A673 (cell line): ENCODE results near the gene PTPN18. TPM values are rescaled to one million over a fixed set of nuclear protein-coding genes. Genes with fewer than 3 reads are reported as not detected.

ENCODE experiments used
- Bru-seq: library from RNA; stranded (reverse); fragments of 400-500 nt; gene quantifications from one replicate; lab custom pipeline; 2021; lab: Mats Ljungman, UMichigan
- BruChase-seq, 2 experiments: library from RNA; stranded (reverse); fragments of 400-500 nt; gene quantifications; one replicate each; lab custom pipeline; 2021; lab: Mats Ljungman, UMichigan
- BruUV-seq: library from RNA; stranded (reverse); fragments of 400-500 nt; replicated peaks from 2 replicates; lab custom pipeline; 2021; lab: Mats Ljungman, UMichigan
- CTCF ChIA-PET: fragments of 300-600 bp; sonication (Branson Sonifier 250); formaldehyde crosslinking; loops from one replicate; lab custom pipeline; 2022; ENCODE audit warnings: antibody characterized with exemption; lab: Charles Lee
- POLR2A ChIA-PET: fragments of 300-600 bp; sonication (Branson Sonifier 250); formaldehyde crosslinking; loops from one replicate; lab custom pipeline; 2022; ENCODE audit warnings: antibody characterized with exemption; ENCODE audit not compliant: low non-redundant PET; lab: Charles Lee
- DNase-seq: peaks from one replicate; pipeline ENCODE4 v3.0.0-alpha.2; 2015; ENCODE audit warnings: low spot score
- H3K27ac ChIP-seq: fragments of 200-600 bp; sonication (generic); 2 replicates; pipeline ENCODE4 v1.5.1; 2016; ENCODE audit warnings: mixed run types, low read depth, mild to moderate bottlenecking, mixed read lengths, antibody characterized with exemption, low read length; ENCODE audit not compliant: poor library complexity, severe bottlenecking
- H3K27me3 ChIP-seq: fragments of 200-600 bp; sonication (generic); replicated peaks from 2 replicates; pipeline ENCODE4 v1.6.1; 2017; ENCODE audit warnings: mixed run types, low read depth, mild to moderate bottlenecking, mixed read lengths, antibody characterized with exemption, low read length; ENCODE audit not compliant: insufficient read depth, poor library complexity
- H3K36me3 ChIP-seq: fragments of 200-600 bp; sonication (generic); 2 replicates; pipeline ENCODE4 v1.6.1; 2016; ENCODE audit warnings: mixed run types, mild to moderate bottlenecking, mixed read lengths, antibody characterized with exemption, low read length; ENCODE audit not compliant: insufficient read depth, poor library complexity, severe bottlenecking
- H3K4me1 ChIP-seq: fragments of 200-600 bp; sonication (generic); 2 replicates; pipeline ENCODE4 v1.6.1; 2017; ENCODE audit warnings: mixed run types, mild to moderate bottlenecking, mixed read lengths, antibody characterized with exemption, low read length; ENCODE audit not compliant: insufficient read depth, poor library complexity, severe bottlenecking
- H3K4me3 ChIP-seq: fragments of 200-600 bp; sonication (generic); 2 replicates; pipeline ENCODE4 v1.5.1; 2016; ENCODE audit warnings: low read depth, mixed run types, mild to moderate bottlenecking, mixed read lengths, low read length; ENCODE audit not compliant: poor library complexity, severe bottlenecking
- H3K9me3 ChIP-seq: fragments of 200-600 bp; sonication (generic); 2 replicates; pipeline ENCODE4 v1.6.1; 2016; ENCODE audit warnings: mixed run types, low read depth, mild to moderate bottlenecking, mixed read lengths, antibody characterized with exemption, low read length; ENCODE audit not compliant: poor library complexity, severe bottlenecking
- EZH2 ChIP-seq: fragments of 200-600 bp; sonication (generic); IDR thresholded peaks from 2 replicates; pipeline ENCODE4 v1.6.1; 2017; ENCODE audit warnings: borderline replicate concordance, low read depth, mild to moderate bottlenecking, mixed read lengths, antibody characterized with exemption, low read length; ENCODE audit not compliant: poor library complexity, severe bottlenecking
- intact Hi-C: fragments of 100-400 bp; cut with micrococcal nuclease; formaldehyde crosslinking; loops from one replicate; pipeline ENCODE4 v1.10.0; 2022; ENCODE audit not compliant: unreplicated experiment
- long read RNA-seq: library from polyadenylated mRNA; stranded (forward); transcript quantifications from one replicate; pipeline ENCODE4 v2.0.0, GENCODE V29; 2022
- total RNA-seq: library from RNA; stranded (reverse); gene quantifications from 2 replicates; pipeline ENCODE4 v1.2.3, GENCODE V29; 2021
- TF ChIP-seq, protein P1 (sequence below): fragments of 300-800, 200-600 bp; sonication (generic); conservative IDR thresholded peaks from 2 replicates; pipeline ENCODE4 v1.5.1; 2017; ENCODE audit warnings: low read depth, mild to moderate bottlenecking, antibody characterized with exemption, low read length, moderate library complexity, mixed read lengths

Gene PTPN18, protein sequence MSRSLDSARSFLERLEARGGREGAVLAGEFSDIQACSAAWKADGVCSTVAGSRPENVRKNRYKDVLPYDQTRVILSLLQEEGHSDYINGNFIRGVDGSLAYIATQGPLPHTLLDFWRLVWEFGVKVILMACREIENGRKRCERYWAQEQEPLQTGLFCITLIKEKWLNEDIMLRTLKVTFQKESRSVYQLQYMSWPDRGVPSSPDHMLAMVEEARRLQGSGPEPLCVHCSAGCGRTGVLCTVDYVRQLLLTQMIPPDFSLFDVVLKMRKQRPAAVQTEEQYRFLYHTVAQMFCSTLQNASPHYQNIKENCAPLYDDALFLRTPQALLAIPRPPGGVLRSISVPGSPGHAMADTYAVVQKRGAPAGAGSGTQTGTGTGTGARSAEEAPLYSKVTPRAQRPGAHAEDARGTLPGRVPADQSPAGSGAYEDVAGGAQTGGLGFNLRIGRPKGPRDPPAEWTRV
- total RNA-seq (3.2 and 6.2 TPM in 2 replicates), Bru-seq, nascent RNA (percentile 35 among the genes with signal in this experiment), BruChase-seq, experiment 1, labeled RNA remaining after a 2-hour chase (percentile 41 among the genes with signal in this experiment), BruChase-seq, experiment 2, labeled RNA remaining after a 6-hour chase (percentile 41 among the genes with signal in this experiment)
- long read RNA-seq, partial matches to known transcripts = 0 of 3 reads
- long read RNA-seq, other reads (novel, unspliced or antisense) = 3 of 3 reads

DNA sequence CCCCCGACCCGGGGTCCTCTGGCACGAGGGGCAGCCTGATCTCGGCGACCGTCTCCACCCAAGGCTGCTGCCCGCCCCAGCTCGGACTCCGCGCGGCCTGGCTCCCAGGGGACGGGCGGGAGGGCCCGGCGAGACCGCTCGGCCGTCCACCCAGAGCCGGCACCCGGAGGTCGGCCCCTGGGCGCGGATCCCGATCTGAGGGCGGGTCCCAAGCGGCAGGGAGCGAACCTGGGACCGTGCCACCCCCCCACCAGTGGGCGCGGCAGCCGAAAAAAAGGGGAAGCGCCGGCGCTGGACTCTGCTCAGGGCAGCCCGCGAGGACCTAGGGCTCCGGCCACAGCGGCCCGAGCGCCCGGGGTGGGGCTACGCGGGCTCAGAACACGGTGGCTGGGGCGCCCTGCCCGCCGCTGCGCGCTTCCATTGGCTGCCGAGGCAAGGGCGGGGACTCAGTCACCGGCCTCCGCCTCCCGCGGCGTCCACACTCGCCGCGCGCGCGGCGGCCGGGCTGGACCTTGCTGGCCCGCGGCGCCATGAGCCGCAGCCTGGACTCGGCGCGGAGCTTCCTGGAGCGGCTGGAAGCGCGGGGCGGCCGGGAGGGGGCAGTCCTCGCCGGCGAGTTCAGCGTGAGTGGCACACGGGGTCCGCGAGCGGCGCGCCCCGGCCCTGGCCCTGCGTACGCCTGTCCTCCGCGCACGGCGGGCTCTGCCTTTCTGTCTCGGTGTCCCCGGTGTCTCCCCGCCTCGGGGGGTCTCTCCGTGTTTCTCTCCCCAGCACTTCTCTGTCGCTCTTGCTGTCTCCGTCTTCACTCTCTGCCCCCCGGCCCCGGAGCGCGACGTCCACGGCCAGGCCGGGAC, at the start of gene PTPN18:
TSS of gene PTPN18 (plus strand) at position 479 of the 854 bp plus-strand sequence. CDS start at position 531, 52 bp downstream.
- Histone ChIP-seq H3K27me3 (no peaks in the 10 kb centered on the region), H3K4me3 (peak within 1 kb of the TSS; percentile 66), H3K9me3 (no peaks in the 10 kb centered on the region), H3K36me3 (no peaks in the 10 kb centered on the region), H3K27ac (no peak within 1 kb of the TSS), H3K4me1 (no peaks in the 10 kb centered on the region)
- POLR2A ChIA-PET = no interaction called here
- DNase-seq = peak; percentile 62
- CTCF ChIA-PET = no interaction called here
- intact Hi-C loops = no loop called here
- TF ChIP-seq, protein P1, sequence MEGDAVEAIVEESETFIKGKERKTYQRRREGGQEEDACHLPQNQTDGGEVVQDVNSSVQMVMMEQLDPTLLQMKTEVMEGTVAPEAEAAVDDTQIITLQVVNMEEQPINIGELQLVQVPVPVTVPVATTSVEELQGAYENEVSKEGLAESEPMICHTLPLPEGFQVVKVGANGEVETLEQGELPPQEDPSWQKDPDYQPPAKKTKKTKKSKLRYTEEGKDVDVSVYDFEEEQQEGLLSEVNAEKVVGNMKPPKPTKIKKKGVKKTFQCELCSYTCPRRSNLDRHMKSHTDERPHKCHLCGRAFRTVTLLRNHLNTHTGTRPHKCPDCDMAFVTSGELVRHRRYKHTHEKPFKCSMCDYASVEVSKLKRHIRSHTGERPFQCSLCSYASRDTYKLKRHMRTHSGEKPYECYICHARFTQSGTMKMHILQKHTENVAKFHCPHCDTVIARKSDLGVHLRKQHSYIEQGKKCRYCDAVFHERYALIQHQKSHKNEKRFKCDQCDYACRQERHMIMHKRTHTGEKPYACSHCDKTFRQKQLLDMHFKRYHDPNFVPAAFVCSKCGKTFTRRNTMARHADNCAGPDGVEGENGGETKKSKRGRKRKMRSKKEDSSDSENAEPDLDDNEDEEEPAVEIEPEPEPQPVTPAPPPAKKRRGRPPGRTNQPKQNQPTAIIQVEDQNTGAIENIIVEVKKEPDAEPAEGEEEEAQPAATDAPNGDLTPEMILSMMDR = 0 out of 2 replicates have a peak, but pooled peaks have one; percentile 29
- TF ChIP-seq EZH2 = no peak
- no TSS peak for BruUV-seq

DNA sequence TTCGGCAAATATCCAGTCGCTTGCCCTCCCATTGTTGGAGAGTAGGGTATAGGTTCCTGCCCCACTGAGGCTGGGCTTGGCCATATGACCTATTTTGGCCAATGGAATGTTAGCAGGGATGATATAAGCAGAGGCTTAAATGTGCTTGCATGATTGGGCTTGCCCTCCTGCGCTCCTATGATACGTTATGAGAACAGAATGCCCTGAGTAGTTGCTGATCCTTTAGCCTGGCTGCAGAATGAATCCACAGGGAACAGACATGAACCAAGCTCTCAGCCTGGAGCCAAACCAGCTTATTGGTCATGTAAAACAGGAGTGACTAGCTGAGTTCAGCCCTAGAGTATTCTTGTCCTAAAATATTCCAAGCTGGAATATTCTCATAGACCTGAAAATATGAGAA, 48.0 kb upstream of the PTPN18 start:
- intact Hi-C loops = no loop called here
- ChIA-PET POLR2A (no interaction called here), CTCF (no interaction called here)
- no peak for DNase-seq
- Histone ChIP-seq H3K27ac (no peak overlapping the region), H3K27me3 (peaks cover 14% of the 10 kb centered on the region), H3K4me1 (no peaks in the 10 kb centered on the region), H3K36me3 (no peaks in the 10 kb centered on the region), H3K9me3 (no peaks in the 10 kb centered on the region), H3K4me3 (no peak overlapping the region)
- no TSS peak for BruUV-seq
- TF ChIP-seq, protein P1 = no peak

DNA sequence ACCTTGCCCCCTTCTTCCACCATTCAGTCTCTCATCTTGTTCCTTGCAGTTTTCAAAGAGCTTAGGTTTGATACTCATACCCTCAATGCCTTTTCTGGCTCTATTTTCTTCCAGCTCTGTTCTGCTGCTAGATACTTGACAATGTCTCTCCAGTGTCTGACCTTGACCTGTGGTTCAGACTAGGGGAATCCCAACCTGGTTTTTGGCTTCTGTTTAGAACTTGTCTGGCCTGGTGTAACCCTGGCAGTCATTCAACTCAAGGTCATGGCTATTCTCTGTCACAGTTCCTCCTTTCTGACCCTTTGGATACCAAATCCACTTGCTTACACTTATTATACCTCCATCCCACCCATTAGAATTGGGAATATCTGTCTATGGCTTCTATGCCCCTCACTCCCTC, 45.0 kb upstream of the PTPN18 start:
- Histone ChIP-seq H3K4me3 (no peak overlapping the region), H3K27me3 (peaks cover 10% of the 10 kb centered on the region), H3K27ac (no peak overlapping the region), H3K9me3 (no peaks in the 10 kb centered on the region), H3K36me3 (no peaks in the 10 kb centered on the region), H3K4me1 (no peaks in the 10 kb centered on the region)
- intact Hi-C loops = no loop called here
- ChIA-PET POLR2A (no interaction called here), CTCF (no interaction called here)
- TF ChIP-seq, protein P1 = no peak
- TF ChIP-seq EZH2 = no peak
- DNase-seq = no peak
- no TSS peak for BruUV-seq
